ENCODE data around the gene CHRNE.

CHRNE gene

GRCh38 chr17:4945176-4945943, 42.5 kb upstream of the CHRNE start:
- ChIA-PET POLR2A (interaction anchor here (1.3 kb wide), 1 partner anchor 22 kb away, joined by 4 read pairs; the partner anchor contains the start of gene SPAG7), CTCF (interaction anchor here (0.6 to 1.2 kb wide), 3 partner anchors 10 to 37 kb away, joined by 3 to 5 read pairs (median 4); no protein-coding TSS in a partner anchor)
- Histone ChIP-seq H3K27me3 (replicated peaks in 2 of 5; ENCODE audit: control insufficient read depth in 4 of 5, insufficient read depth in 5 of 5, low read length in 4 of 5) (no peaks in the 10 kb centered on the region), H3K4me3 (ENCODE audit: control insufficient read depth in 1 of 7, extremely low read depth in 1 of 7, insufficient read depth in 4 of 7, low read depth in 2 of 7, low read length in 6 of 7) (peak overlapping the region in 5 of 7 experiments; percentile 13 to 98 (median 65)), H3K36me3 (ENCODE audit: control insufficient read depth in 4 of 4, insufficient read depth in 4 of 4, low read length in 3 of 4) (peaks cover 0 to 46% (median 29%) of the 10 kb centered on the region in 4 experiments), H3K27ac (ENCODE audit: insufficient read depth in 1 of 2, low read depth in 1 of 2, low read length in 2 of 2, poor library complexity in 1 of 2, severe bottlenecking in 2 of 2) (peak overlapping the region; percentile 48 to 87), H3K4me1 (ENCODE audit: control extremely low read depth in 1 of 4, control insufficient read depth in 4 of 4, insufficient read depth in 4 of 4, low read length in 3 of 4) (peaks cover 32 to 76% (median 75%) of the 10 kb centered on the region in 4 experiments), H3K9me3 (ENCODE audit: control extremely low read depth in 1 of 5, control insufficient read depth in 4 of 5, insufficient read depth in 2 of 5, low read depth in 1 of 5, low read length in 4 of 5) (no peaks in the 10 kb centered on the region)
- DNase-seq: peak in 2 of 3 donors; percentile 71 to 74
- 10% methylated on average over 2 of the region's 7 CpGs for WGBS (ENCODE audit: insufficient coverage)

GRCh38 chr17:4944554-4945175, 41.8 kb upstream of the CHRNE start:
- H3K9me3 ChIP-seq (ENCODE audit: control extremely low read depth in 1 of 5, control insufficient read depth in 4 of 5, insufficient read depth in 2 of 5, low read depth in 1 of 5, low read length in 4 of 5): no peaks in the 10 kb centered on the region
- DNase-seq: no peak
- WGBS (ENCODE audit: insufficient coverage): 11% methylated on average over 4 of the region's 8 CpGs
- H3K4me3 ChIP-seq (ENCODE audit: control insufficient read depth in 1 of 7, extremely low read depth in 1 of 7, insufficient read depth in 4 of 7, low read depth in 2 of 7, low read length in 6 of 7): peak overlapping the region in 6 of 7 experiments; percentile 13 to 98 (median 50)
- no peaks in the 10 kb centered on the region for H3K27me3 ChIP-seq (replicated peaks in 2 of 5; ENCODE audit: control insufficient read depth in 4 of 5, insufficient read depth in 5 of 5, low read length in 4 of 5)
- H3K36me3 ChIP-seq (ENCODE audit: control insufficient read depth in 4 of 4, insufficient read depth in 4 of 4, low read length in 3 of 4): peaks cover 0 to 46% (median 29%) of the 10 kb centered on the region in 4 experiments
- H3K4me1 ChIP-seq (ENCODE audit: control extremely low read depth in 1 of 4, control insufficient read depth in 4 of 4, insufficient read depth in 4 of 4, low read length in 3 of 4): peaks cover 32 to 74% (median 71%) of the 10 kb centered on the region in 4 experiments
- CTCF ChIA-PET: interaction anchor here (0.6 to 1.1 kb wide), 2 partner anchors 11 to 36 kb away, joined by 3 to 4 read pairs; no protein-coding TSS in a partner anchor
- POLR2A ChIA-PET: interaction anchor here (1.1 kb wide), 1 partner anchor 8 kb away, joined by 4 read pairs; no protein-coding TSS in a partner anchor
- H3K27ac ChIP-seq (ENCODE audit: insufficient read depth in 1 of 2, low read depth in 1 of 2, low read length in 2 of 2, poor library complexity in 1 of 2, severe bottlenecking in 2 of 2): peak overlapping the region; percentile 48 to 87

- Histone ChIP-seq H3K4me3 (ENCODE audit: control insufficient read depth in 1 of 7, extremely low read depth in 1 of 7, insufficient read depth in 4 of 7, low read depth in 2 of 7, low read length in 6 of 7) (peak overlapping the region in 6 of 7 experiments; percentile 13 to 98 (median 50)), H3K36me3 (ENCODE audit: control insufficient read depth in 4 of 4, insufficient read depth in 4 of 4, low read length in 3 of 4) (peaks cover 0 to 46% (median 29%) of the 10 kb centered on the region in 4 experiments), H3K4me1 (ENCODE audit: control extremely low read depth in 1 of 4, control insufficient read depth in 4 of 4, insufficient read depth in 4 of 4, low read length in 3 of 4) (peaks cover 32 to 77% (median 72%) of the 10 kb centered on the region in 4 experiments), H3K27ac (ENCODE audit: insufficient read depth in 1 of 2, low read depth in 1 of 2, low read length in 2 of 2, poor library complexity in 1 of 2, severe bottlenecking in 2 of 2) (peak overlapping the region; percentile 48 to 87), H3K9me3 (ENCODE audit: control extremely low read depth in 1 of 5, control insufficient read depth in 4 of 5, insufficient read depth in 2 of 5, low read depth in 1 of 5, low read length in 4 of 5) (no peaks in the 10 kb centered on the region), H3K27me3 (replicated peaks in 2 of 5; ENCODE audit: control insufficient read depth in 4 of 5, insufficient read depth in 5 of 5, low read length in 4 of 5) (no peaks in the 10 kb centered on the region)
- peak in 2 of 3 donors; percentile 69 to 73 for DNase-seq
- ChIA-PET POLR2A (interaction anchor here (1.1 kb wide), 1 partner anchor 8 kb away, joined by 4 read pairs; no protein-coding TSS in a partner anchor), CTCF (interaction anchor here (1.1 to 1.2 kb wide), 2 partner anchors 11 to 12 kb away, joined by 4 read pairs; no protein-coding TSS in a partner anchor)
- no CpG with 5 or more reads among the region's 3 CpGs for WGBS (ENCODE audit: insufficient coverage)
Observed at GRCh38 chr17:4944163-4944553, 41.3 kb upstream of the CHRNE start.

GRCh38 chr17:4942760-4943508, 40.0 kb upstream of the CHRNE start:
- Histone ChIP-seq H3K4me3 (ENCODE audit: control insufficient read depth in 1 of 7, extremely low read depth in 1 of 7, insufficient read depth in 4 of 7, low read depth in 2 of 7, low read length in 6 of 7) (peak overlapping the region in 2 of 7 experiments; percentile 12 to 90), H3K27ac (ENCODE audit: insufficient read depth in 1 of 2, low read depth in 1 of 2, low read length in 2 of 2, poor library complexity in 1 of 2, severe bottlenecking in 2 of 2) (peak overlapping the region; percentile 53 to 96), H3K36me3 (ENCODE audit: control insufficient read depth in 4 of 4, insufficient read depth in 4 of 4, low read length in 3 of 4) (peaks cover 0 to 54% (median 30%) of the 10 kb centered on the region in 4 experiments), H3K9me3 (ENCODE audit: control extremely low read depth in 1 of 5, control insufficient read depth in 4 of 5, insufficient read depth in 2 of 5, low read depth in 1 of 5, low read length in 4 of 5) (no peaks in the 10 kb centered on the region), H3K27me3 (replicated peaks in 2 of 5; ENCODE audit: control insufficient read depth in 4 of 5, insufficient read depth in 5 of 5, low read length in 4 of 5) (no peaks in the 10 kb centered on the region), H3K4me1 (ENCODE audit: control extremely low read depth in 1 of 4, control insufficient read depth in 4 of 4, insufficient read depth in 4 of 4, low read length in 3 of 4) (peaks cover 34 to 84% (median 75%) of the 10 kb centered on the region in 4 experiments)
- ChIA-PET CTCF (interaction anchor here (0.6 to 1.6 kb wide), 5 partner anchors 13 to 42 kb away, joined by 3 to 4 read pairs (median 4); no protein-coding TSS in a partner anchor), POLR2A (no interaction called here)
- 94% methylated on average over 4 of the region's 13 CpGs for WGBS (ENCODE audit: insufficient coverage)
- no peak for DNase-seq

GRCh38 chr17:4941319-4941610, 38.4 kb upstream of the CHRNE start:
- Histone ChIP-seq H3K9me3 (ENCODE audit: control extremely low read depth in 1 of 5, control insufficient read depth in 4 of 5, insufficient read depth in 2 of 5, low read depth in 1 of 5, low read length in 4 of 5) (no peaks in the 10 kb centered on the region), H3K27ac (ENCODE audit: insufficient read depth in 1 of 2, low read depth in 1 of 2, low read length in 2 of 2, poor library complexity in 1 of 2, severe bottlenecking in 2 of 2) (peak overlapping the region; percentile 87 to 96), H3K36me3 (ENCODE audit: control insufficient read depth in 4 of 4, insufficient read depth in 4 of 4, low read length in 3 of 4) (peaks cover 0 to 61% (median 40%) of the 10 kb centered on the region in 4 experiments), H3K4me3 (ENCODE audit: control insufficient read depth in 1 of 7, extremely low read depth in 1 of 7, insufficient read depth in 4 of 7, low read depth in 2 of 7, low read length in 6 of 7) (peak overlapping the region in 6 of 7 experiments; percentile 90 to 97 (median 95)), H3K4me1 (ENCODE audit: control extremely low read depth in 1 of 4, control insufficient read depth in 4 of 4, insufficient read depth in 4 of 4, low read length in 3 of 4) (peaks cover 28 to 89% (median 75%) of the 10 kb centered on the region in 4 experiments), H3K27me3 (replicated peaks in 2 of 5; ENCODE audit: control insufficient read depth in 4 of 5, insufficient read depth in 5 of 5, low read length in 4 of 5) (no peaks in the 10 kb centered on the region)
- ChIA-PET POLR2A (interaction anchor here (2.0 kb wide), 1 partner anchor 26 kb away, joined by 13 read pairs; the partner anchor contains the start of gene SPAG7), CTCF (no interaction called here)
- no peak for DNase-seq
- WGBS (ENCODE audit: insufficient coverage): 67% methylated on average over 3 of the region's 4 CpGs

- CTCF ChIA-PET: interaction anchor here (0.6 to 2.5 kb wide), 5 partner anchors 22 to 151 kb away, joined by 3 to 16 read pairs (median 4); no protein-coding TSS in a partner anchor
- Histone ChIP-seq H3K36me3 (ENCODE audit: control insufficient read depth in 4 of 4, insufficient read depth in 4 of 4, low read length in 3 of 4) (peaks cover 0 to 61% (median 36%) of the 10 kb centered on the region in 4 experiments), H3K4me1 (ENCODE audit: control extremely low read depth in 1 of 4, control insufficient read depth in 4 of 4, insufficient read depth in 4 of 4, low read length in 3 of 4) (peaks cover 24 to 89% (median 70%) of the 10 kb centered on the region in 4 experiments), H3K9me3 (ENCODE audit: control extremely low read depth in 1 of 5, control insufficient read depth in 4 of 5, insufficient read depth in 2 of 5, low read depth in 1 of 5, low read length in 4 of 5) (no peaks in the 10 kb centered on the region), H3K27me3 (replicated peaks in 2 of 5; ENCODE audit: control insufficient read depth in 4 of 5, insufficient read depth in 5 of 5, low read length in 4 of 5) (no peaks in the 10 kb centered on the region), H3K27ac (ENCODE audit: insufficient read depth in 1 of 2, low read depth in 1 of 2, low read length in 2 of 2, poor library complexity in 1 of 2, severe bottlenecking in 2 of 2) (peak overlapping the region; percentile 87 to 96), H3K4me3 (ENCODE audit: control insufficient read depth in 1 of 7, extremely low read depth in 1 of 7, insufficient read depth in 4 of 7, low read depth in 2 of 7, low read length in 6 of 7) (peak overlapping the region; percentile 75 to 97 (median 94))
- POLR2A ChIA-PET: interaction anchor here (1.0 to 2.2 kb wide), 5 partner anchors 8 to 39 kb away, joined by 3 to 17 read pairs (median 8); partner anchors contain the start of genes PFN1 and SPAG7
- DNase-seq: peak in 2 of 3 donors; percentile 17 to 20
- WGBS (ENCODE audit: insufficient coverage): 0% methylated on average over 14 of the region's 29 CpGs
Observed at GRCh38 chr17:4940555-4941318, 37.8 kb upstream of the CHRNE start.

Measured in common myeloid progenitor, CD34-positive (primary cell).